Coronary artery (tissue), 2 donors: ENCODE data around the gene ATXN1.
"Not testable (repeated sequence)": the region's sequence is repeated elsewhere in the genome, so short reads cannot be mapped to it uniquely, and the experiment has no call there.

Source experiments
- DNase-seq: peaks from one replicate; pipeline ENCODE4 v3.0.0-alpha.2; 2017; ENCODE audit warnings: low spot score
- H3K27ac ChIP-seq, 2 donors: fragments of 200-600 bp; sonication (generic); one replicate each; pipeline ENCODE4 v1.5.1; 2016 to 2019
- H3K4me3 ChIP-seq: fragments of 200-600 bp; sonication (generic); 2 replicates; pipeline ENCODE4 v1.5.1; 2016; ENCODE audit warnings: mild to moderate bottlenecking, moderate library complexity
- CTCF ChIP-seq: fragments of 200-600 bp; sonication (generic); IDR thresholded peaks from one replicate; pipeline ENCODE4 v1.5.1; 2019; ENCODE audit warnings: antibody characterized with exemption

ATXN1 gene

GRCh38 chr6:16634855-16635254 is 126.4 kb downstream of the ATXN1 start:
- TF ChIP-seq CTCF, result no peak
- Histone ChIP-seq H3K4me3 (no peak overlapping the region), H3K27ac (no peak overlapping the region)
- DNase-seq, result no peak

GRCh38 chr6:16633961-16634360 is 127.3 kb downstream of the ATXN1 start:
- no peak overlapping the region for H3K4me3 ChIP-seq
- H3K27ac ChIP-seq, result no peak overlapping the region
- DNase-seq, result no peak
- TF ChIP-seq CTCF, result no peak

- Histone ChIP-seq H3K27ac (no peak overlapping the region), H3K4me3 (no peak overlapping the region)
- TF ChIP-seq CTCF, result no peak
- DNase-seq, result no peak
These were observed 127.8 kb downstream of the ATXN1 start for GRCh38 chr6:16633465-16633864.

GRCh38 chr6:16632101-16632500 is 129.2 kb downstream of the ATXN1 start:
- Histone ChIP-seq H3K4me3 (no peak overlapping the region), H3K27ac (no peak overlapping the region)
- no peak for DNase-seq
- TF ChIP-seq CTCF, result no peak

GRCh38 chr6:16630026-16630643 is 131.1 kb downstream of the ATXN1 start:
- Histone ChIP-seq H3K4me3 (no peak overlapping the region), H3K27ac (no peak overlapping the region)
- TF ChIP-seq CTCF, result no peak
- DNase-seq, result no peak

- DNase-seq, H3K4me3 ChIP-seq, H3K27ac ChIP-seq: not testable (repeated sequence)
These were observed 132.7 kb downstream of the ATXN1 start for GRCh38 chr6:16628580-16628979.

GRCh38 chr6:16626650-16627049 is 134.6 kb downstream of the ATXN1 start:
- no peak for DNase-seq
- no peak overlapping the region for H3K27ac ChIP-seq
- no peak overlapping the region for H3K4me3 ChIP-seq
- TF ChIP-seq CTCF, result no peak
